IMR-90 (cell line): ENCODE measurements around the gene CPB2.

Experiments used
- CTCF ChIP-seq: conservative IDR thresholded peaks from 2 replicates; pipeline ENCODE4 v1.5.1; 2012; ENCODE audit warnings: mild to moderate bottlenecking, low read depth, low read length, improper control_type of control experiment
- POLR2A ChIP-seq: IDR thresholded peaks from 2 replicates; pipeline ENCODE4 v1.6.1; 2012; ENCODE audit warnings: mild to moderate bottlenecking, low read depth, low read length

DNA sequence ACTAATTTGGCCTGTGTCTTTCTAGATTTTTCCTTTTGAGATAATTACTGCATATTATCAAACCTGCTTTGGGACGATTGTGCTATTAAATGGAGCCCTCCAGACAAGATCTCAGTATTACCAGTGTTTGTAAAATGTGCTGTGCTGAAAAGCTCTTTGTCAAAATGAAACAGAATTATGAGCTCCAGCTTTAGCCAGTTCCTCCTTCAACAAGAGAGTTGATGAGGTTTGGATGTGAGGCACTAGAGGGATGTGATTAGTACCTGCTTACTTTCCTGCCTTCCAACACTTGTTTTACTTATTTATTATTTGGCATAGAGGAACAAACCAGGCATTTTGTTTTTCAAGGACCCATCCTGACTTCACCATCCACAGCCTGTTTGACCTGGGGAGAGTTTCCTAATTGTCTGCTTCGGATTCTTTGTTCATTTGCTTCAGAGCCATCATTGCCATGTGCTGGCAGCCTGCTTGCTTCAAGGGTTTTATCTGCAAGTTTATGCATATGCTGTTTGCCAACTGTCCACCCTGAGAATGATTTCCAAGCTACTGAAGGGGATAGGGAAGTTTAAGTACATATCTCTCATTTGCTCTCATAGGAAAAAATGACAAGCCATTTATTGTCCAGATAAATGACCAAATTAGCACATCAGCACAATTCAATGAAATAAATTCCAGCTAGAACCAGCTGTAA lies 32.9 kb upstream of the CPB2 start:
- TF ChIP-seq CTCF: no peak
- no peak for TF ChIP-seq POLR2A
